H1 (cell line): Measurements from ENCODE around the gene NGFR. TPM values are rescaled to one million over a fixed set of nuclear protein-coding genes. Genes with fewer than 3 reads are reported as not detected.

Experiments
- CEBPB ChIP-seq: IDR thresholded peaks from 2 replicates; pipeline ENCODE4 v1.6.1; 2012; ENCODE audit warnings: low read depth, low read length
- JUND ChIP-seq: IDR thresholded peaks from 2 replicates; pipeline ENCODE4 v1.6.1; 2011; ENCODE audit warnings: mild to moderate bottlenecking, improper control_type of control experiment, low read length
- KDM5A ChIP-seq: fragments of 200-600 bp; IDR thresholded peaks from 2 replicates; pipeline ENCODE4 v1.7.1; 2012; ENCODE audit warnings: mild to moderate bottlenecking, low read length, inconsistent platforms, mixed read lengths
- POLR2AphosphoS5 ChIP-seq: IDR thresholded peaks from 2 replicates; pipeline ENCODE4 v1.6.1; 2011; ENCODE audit warnings: low read depth, low read length
- RAD21 ChIP-seq, 2 experiments: IDR thresholded peaks in 1 of 2; conservative IDR thresholded peaks in 1 of 2; 2 replicates each; pipeline ENCODE4 v1.6.1; 2011; ENCODE audit warnings: low read depth in 2 of 2, low read length in 2 of 2, improper control_type of control experiment in 1 of 2, inconsistent platforms in 1 of 2, mild to moderate bottlenecking in 1 of 2, moderate library complexity in 1 of 2
- SIRT6 ChIP-seq: IDR thresholded peaks from one replicate; pipeline ENCODE4 v1.7.1; 2012; ENCODE audit warnings: low read length, inconsistent platforms
- polyA plus RNA-seq, 7 experiments: library from polyadenylated mRNA; depleted of rRNA in 3 of 7; stranded (reverse) in 5 of 7; unstranded in 2 of 7; fragments of >200 nt in 5 of 7; fragments of 200-250 nt in 2 of 7; gene quantifications; 1 replicate in 5 of 7; 2 replicates in 1 of 7; 4 replicates in 1 of 7; pipeline versions ENCODE4 v1.2.1 to v1.2.3, GENCODE V29; 2011 to 2013; ENCODE audit warnings: missing spikeins in 2 of 7, mixed read lengths in 2 of 7
- total RNA-seq: library from RNA; stranded (reverse); fragmentation: NEBNext Ultra II Directional; extraction: Animal tissue kit (Norgen Biotek cat#: 25700); gene quantifications from 2 replicates; pipeline ENCODE4 v1.2.1, GENCODE V29; 2021

NGFR gene
- total and polyA plus RNA-seq, 2 of the 8 experiments (the other 6 are each of a cell fraction or from before 2014, with no cell fraction given): 8.1 to 10.3 TPM

GRCh38 chr17:49466436-49466835, 28.7 kb upstream of the NGFR start (continued):
- TF ChIP-seq SIRT6 (no peak), CEBPB (no peak), JUND (no peak), RAD21 (IDR thresholded peaks at IDR 0.05 in 1 of 2, conservative IDR thresholded peaks at IDR 0.05 in 1 of 2; ENCODE audit: low read depth in 2 of 2, low read length in 2 of 2) (no peak), KDM5A (no peak), POLR2AphosphoS5 (no peak)
